C4-2B (cell line): ENCODE measurements around the gene KRT26.

ENCODE experiments used
- ZFX ChIP-seq: fragments of 450-650 bp; IDR thresholded peaks from 2 replicates; pipeline ENCODE4 v1.6.1; 2017
- TF ChIP-seq, protein P1 (sequence below): fragments of 450-650 bp; conservative IDR thresholded peaks from 2 replicates; pipeline ENCODE4 v1.5.1; 2017; ENCODE audit warnings: mild to moderate bottlenecking

- no peak for TF ChIP-seq ZFX
- TF ChIP-seq, protein P1, sequence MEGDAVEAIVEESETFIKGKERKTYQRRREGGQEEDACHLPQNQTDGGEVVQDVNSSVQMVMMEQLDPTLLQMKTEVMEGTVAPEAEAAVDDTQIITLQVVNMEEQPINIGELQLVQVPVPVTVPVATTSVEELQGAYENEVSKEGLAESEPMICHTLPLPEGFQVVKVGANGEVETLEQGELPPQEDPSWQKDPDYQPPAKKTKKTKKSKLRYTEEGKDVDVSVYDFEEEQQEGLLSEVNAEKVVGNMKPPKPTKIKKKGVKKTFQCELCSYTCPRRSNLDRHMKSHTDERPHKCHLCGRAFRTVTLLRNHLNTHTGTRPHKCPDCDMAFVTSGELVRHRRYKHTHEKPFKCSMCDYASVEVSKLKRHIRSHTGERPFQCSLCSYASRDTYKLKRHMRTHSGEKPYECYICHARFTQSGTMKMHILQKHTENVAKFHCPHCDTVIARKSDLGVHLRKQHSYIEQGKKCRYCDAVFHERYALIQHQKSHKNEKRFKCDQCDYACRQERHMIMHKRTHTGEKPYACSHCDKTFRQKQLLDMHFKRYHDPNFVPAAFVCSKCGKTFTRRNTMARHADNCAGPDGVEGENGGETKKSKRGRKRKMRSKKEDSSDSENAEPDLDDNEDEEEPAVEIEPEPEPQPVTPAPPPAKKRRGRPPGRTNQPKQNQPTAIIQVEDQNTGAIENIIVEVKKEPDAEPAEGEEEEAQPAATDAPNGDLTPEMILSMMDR, result no peak
These were observed 21.6 kb downstream of the KRT26 start for GRCh38 chr17:40750391-40750790.
